K562 (cell line): ENCODE measurements around the gene MDM1. TPM values are rescaled to one million over a fixed set of nuclear protein-coding genes. Genes with fewer than 3 reads are reported as not detected.

Experiments used
- ATAC-seq: fragments of 200-7000 bp; cut with Tn5 transposase; 3 replicates; pipeline ENCODE4 v1.9.1; 2020; ENCODE audit warnings: moderate library complexity
- BruUV-seq: library from RNA; stranded (reverse); fragments of 400-500 nt; replicated peaks from 2 replicates; lab custom pipeline; 2021; lab: Mats Ljungman, UMichigan
- CTCF ChIA-PET: fragments of 300-600 bp; formaldehyde crosslinking; extraction: SDS; loops from one replicate; lab custom pipeline; 2021; ENCODE audit warnings: low intra/inter-chr PET ratio; lab: Yijun Ruan, JAX
- POLR2A ChIA-PET: fragments of 300-600, 350-650 bp; sonication (Branson Sonifier 250); formaldehyde crosslinking; extraction: SDS; loops from one replicate; lab custom pipeline; 2021; ENCODE audit warnings: antibody characterized with exemption, inconsistent platforms; lab: Yijun Ruan, JAX
- DNase-seq, 4 experiments: peaks; one replicate each; pipeline versions ENCODE4 v3.0.0 to v3.0.0-alpha.2; 2011 to 2018; ENCODE audit warnings: low spot score in 3 of 4, mixed read lengths in 3 of 4; ENCODE audit errors: extremely low read depth in 1 of 4
- FAIRE-seq: peaks from 2 replicates; lab custom pipeline; 2011; peaks lifted over from hg19 to GRCh38; lab: Jason Lieb, UNC
- H2AFZ ChIP-seq: 2 replicates; pipeline ENCODE4 v1.6.0; 2011; ENCODE audit warnings: low read depth, low read length, control low read depth, inconsistent platforms
- H3K27ac ChIP-seq: fragments of 200-600 bp; 3 replicates; pipeline ENCODE4 v1.8.0; 2011; ENCODE audit warnings: low read depth, mild to moderate bottlenecking, control low read depth, inconsistent platforms, low read length, moderate library complexity, mixed read lengths; ENCODE audit errors: extremely low read depth
- H3K27me3 ChIP-seq, 2 experiments: fragments of 300-600 bp in 1 of 2; 2 replicates in 1 of 2; 3 replicates in 1 of 2; pipeline versions ENCODE4 v1.6.0 to v1.8.0; 2011; ENCODE audit warnings: inconsistent platforms in 2 of 2, low read length in 2 of 2, mild to moderate bottlenecking in 1 of 2, mixed read lengths in 1 of 2, moderate library complexity in 1 of 2; ENCODE audit not compliant: control insufficient read depth in 2 of 2, insufficient read depth in 2 of 2
- H3K36me3 ChIP-seq: fragments of 300-600 bp; 3 replicates; pipeline ENCODE4 v1.8.0; 2011; ENCODE audit warnings: mild to moderate bottlenecking, low read length, inconsistent platforms; ENCODE audit not compliant: control insufficient read depth, insufficient read depth
- H3K4me1 ChIP-seq, 2 experiments: fragments of 200-600 bp in 1 of 2; replicated peaks in 1 of 2; 2 replicates in 1 of 2; 3 replicates in 1 of 2; pipeline versions ENCODE4 v1.5.1 to v1.8.0; 2011; ENCODE audit warnings: inconsistent platforms in 2 of 2, low read length in 2 of 2, mild to moderate bottlenecking in 1 of 2, mixed read lengths in 1 of 2, moderate library complexity in 1 of 2; ENCODE audit not compliant: control insufficient read depth in 2 of 2, insufficient read depth in 2 of 2
- H3K4me2 ChIP-seq: 2 replicates; pipeline ENCODE4 v1.6.1; 2011; ENCODE audit warnings: low read length, control low read depth, inconsistent platforms, mixed read lengths; ENCODE audit not compliant: insufficient read depth
- H3K4me3 ChIP-seq: fragments of 200-600 bp; sonication (generic), shearing (Covaris generic); 2 replicates; pipeline ENCODE4 v1.5.1; 2016; ENCODE audit warnings: control low read depth, inconsistent platforms
- H3K79me2 ChIP-seq: fragments of 200-600 bp; 3 replicates; pipeline ENCODE4 v1.8.0; 2011; ENCODE audit warnings: low read length, inconsistent platforms; ENCODE audit not compliant: control insufficient read depth, insufficient read depth
- H3K9ac ChIP-seq, 2 experiments: 2 replicates each; pipeline versions ENCODE4 v1.6.0 to v1.6.1; 2011; ENCODE audit warnings: low read depth in 2 of 2, low read length in 2 of 2, control low read depth in 1 of 2, inconsistent platforms in 1 of 2, mild to moderate bottlenecking in 1 of 2, mixed read lengths in 1 of 2; ENCODE audit not compliant: insufficient read depth in 1 of 2
- H3K9me1 ChIP-seq: one replicate; pipeline ENCODE4 v1.6.0; 2011; ENCODE audit warnings: inconsistent platforms, mild to moderate bottlenecking, low read length, moderate library complexity; ENCODE audit not compliant: control insufficient read depth, insufficient read depth
- H3K9me3 ChIP-seq: replicated peaks from 2 replicates; pipeline ENCODE4 v1.5.1; 2011; ENCODE audit warnings: low read depth, low read length, inconsistent platforms; ENCODE audit not compliant: control insufficient read depth, insufficient read depth
- H4K20me1 ChIP-seq: replicated peaks from 2 replicates; pipeline ENCODE4 v1.6.1; 2011; ENCODE audit warnings: low read length, inconsistent platforms, mixed read lengths; ENCODE audit not compliant: control insufficient read depth, insufficient read depth
- ELF4 ChIP-seq: fragments of 450-650 bp; formaldehyde crosslinking; IDR thresholded peaks from 2 replicates; pipeline ENCODE4 v1.4.0; 2022; ENCODE audit warnings: missing genetic modification characterization
- ETS2 ChIP-seq: IDR thresholded peaks from 2 replicates; pipeline ENCODE4 v1.6.1; 2016; ENCODE audit warnings: borderline replicate concordance, missing genetic modification characterization, mild to moderate bottlenecking, moderate library complexity, missing compliant biosample characterization; ENCODE audit not compliant: poor library complexity, severe bottlenecking
- FOXP4 ChIP-seq: sonication (generic); formaldehyde crosslinking; IDR thresholded peaks from 2 replicates; pipeline ENCODE4 v1.8.0; 2022; ENCODE audit warnings: mild to moderate bottlenecking, missing genetic modification reagents, borderline replicate concordance
- MTF1 ChIP-seq: fragments of 250-450 bp; sonication (Bioruptor Pico); IDR thresholded peaks from 2 replicates; pipeline ENCODE4 v1.9.0; 2021; ENCODE audit warnings: moderate library complexity, mild to moderate bottlenecking, inconsistent platforms, borderline replicate concordance
- NR2C1 ChIP-seq, 2 experiments: fragments of 450-650 bp; IDR thresholded peaks; 2 replicates each; pipeline ENCODE4 v1.6.1; 2017; ENCODE audit warnings: mild to moderate bottlenecking in 2 of 2, antibody characterized with exemption in 1 of 2, inconsistent platforms in 1 of 2, missing compliant biosample characterization in 1 of 2, missing genetic modification characterization in 1 of 2
- SIN3A ChIP-seq, 2 experiments: fragments of 150-350 bp in 1 of 2; IDR thresholded peaks; 2 replicates each; pipeline ENCODE4 v1.6.1; 2011 to 2016; ENCODE audit warnings: borderline replicate concordance in 2 of 2, low read depth in 2 of 2, low read length in 2 of 2, mild to moderate bottlenecking in 2 of 2, moderate library complexity in 2 of 2; ENCODE audit not compliant: control insufficient read depth in 1 of 2
- ZKSCAN1 ChIP-seq: fragments of 150-350 bp; IDR thresholded peaks from 2 replicates; pipeline ENCODE4 v1.6.1; 2016; ENCODE audit warnings: low read depth, low read length
- ZNF384 ChIP-seq: IDR thresholded peaks from 2 replicates; pipeline ENCODE4 v1.6.1; 2012; ENCODE audit warnings: low read depth, low read length, improper control_type of control experiment
- ZNF551 ChIP-seq: fragments of 250-450 bp; sonication (Bioruptor Pico); IDR thresholded peaks from 2 replicates; pipeline ENCODE4 v1.5.0; 2021; ENCODE audit warnings: mild to moderate bottlenecking, moderate library complexity
- ZNF639 ChIP-seq, 2 experiments: fragments of 200-800 bp in 1 of 2; sonication (Bioruptor generic) in 1 of 2; sonication (generic) in 1 of 2; formaldehyde crosslinking in 1 of 2; IDR thresholded peaks in 1 of 2; conservative IDR thresholded peaks in 1 of 2; 2 replicates each; pipeline versions ENCODE4 v1.5.0 to v1.6.1; 2016 to 2020; ENCODE audit warnings: missing compliant biosample characterization in 1 of 2, missing genetic modification characterization in 1 of 2, missing genetic modification reagents in 1 of 2
- ZNF699 ChIP-seq: fragments of 250-450 bp; sonication (Bioruptor Pico); IDR thresholded peaks from 2 replicates; pipeline ENCODE4 v1.8.0; 2021; ENCODE audit warnings: mild to moderate bottlenecking, moderate library complexity; ENCODE audit not compliant: insufficient replicate concordance
- whole genome bisulfite sequencing: fragments of 100-300 bp; shearing (Covaris generic); methylation state at CpG from one replicate; pipeline ENCODE4 v1.1.6; 2016; ENCODE audit warnings: low coverage, mixed read lengths; ENCODE audit not compliant: insufficient coverage; ENCODE audit errors: missing lambda C conversion rate; 5-methylcytosine and 5-hydroxymethylcytosine counted together
- in situ Hi-C: fragments of 300-500 bp; cut with MboI; formaldehyde crosslinking; loops from 4 replicates; pipeline ENCODE4 v1.15.0; 2018; ENCODE audit warnings: inconsistent platforms, mixed read lengths
- intact Hi-C: fragments of 100-400 bp; cut with micrococcal nuclease; formaldehyde crosslinking; loops from 2 replicates; pipeline ENCODE4 v1.14.2; 2022
- polyA plus RNA-seq, 8 experiments: library from polyadenylated mRNA; depleted of rRNA in 4 of 8; stranded (reverse) in 5 of 8; unstranded in 3 of 8; fragments of >200 nt; fragmentation: Nextera tagmentation in 2 of 8; fragmentation: Illumina TruSeq in 1 of 8; extraction: Ambion mirVana in 2 of 8; extraction: Trizol in 1 of 8; gene quantifications; 2 replicates each; pipeline versions ENCODE4 v1.2.1 to v1.2.3, GENCODE V29; 2011 to 2014; ENCODE audit warnings: inconsistent platforms in 1 of 8, missing spikeins in 1 of 8
- total RNA-seq, 7 experiments: library from RNA; depleted of rRNA in 6 of 7; stranded (reverse); fragments of >200 nt in 6 of 7; fragmentation: Illumina TruSeq in 2 of 7; extraction: Trizol in 2 of 7; gene quantifications; 2 replicates each; pipeline versions ENCODE4 v1.2.1 to v1.2.3, GENCODE V29; 2011 to 2021; ENCODE audit warnings: low replicate concordance in 1 of 7

The MDM1 gene
- total and polyA plus RNA-seq, 9 of the 15 experiments (the other 6 are each of a cell fraction or from before 2014, with no cell fraction given) = 7.5 to 16.8 (median 13.1) TPM

- Histone ChIP-seq H4K20me1 (no peaks in the 10 kb centered on the region), H3K79me2 (no peaks in the 10 kb centered on the region), H3K9me1 (no peaks in the 10 kb centered on the region), H3K9ac (no peak overlapping the region), H3K9me3 (no peaks in the 10 kb centered on the region), H3K27me3 (peaks cover 12 to 16% of the 10 kb centered on the region in 2 experiments), H3K27ac (no peak overlapping the region), H3K4me3 (no peak overlapping the region), H3K4me1 (no peaks in the 10 kb centered on the region), H3K4me2 (no peak overlapping the region), H3K36me3 (no peaks in the 10 kb centered on the region), H2AFZ (no peak overlapping the region)
- DNase-seq (no peak), ATAC-seq (no peak), FAIRE-seq (no peak)
- WGBS = 3% methylated on average over 8 of the region's 8 CpGs
- intact Hi-C loops (no loop called here), in situ Hi-C loops (no loop called here)
- TF ChIP-seq NR2C1 (IDR thresholded peaks at IDR 0.05) (no peak), NR2C1 (tag; IDR thresholded peaks at IDR 0.05) (peak; percentile 49; the same call in 1 of the 2 replicates), ZNF699 (CRISPR knock-in tag) (no peak)
- ChIA-PET POLR2A (no interaction called here), CTCF (no interaction called here)
- BruUV-seq = no TSS peak
Measured at GRCh38 chr12:68271346-68271745, 60.8 kb downstream of the MDM1 start.

- Histone ChIP-seq H3K27me3 (peaks cover 13 to 16% of the 10 kb centered on the region in 2 experiments), H3K79me2 (no peaks in the 10 kb centered on the region), H3K9me1 (no peaks in the 10 kb centered on the region), H3K4me1 (no peaks in the 10 kb centered on the region), H3K4me3 (no peak overlapping the region), H3K4me2 (no peak overlapping the region), H3K9ac (no peak overlapping the region), H4K20me1 (no peaks in the 10 kb centered on the region), H3K27ac (no peak overlapping the region), H3K9me3 (no peaks in the 10 kb centered on the region), H3K36me3 (no peaks in the 10 kb centered on the region), H2AFZ (no peak overlapping the region)
- 0% methylated on average over 3 of the region's 3 CpGs for WGBS
- in situ Hi-C loops = no loop called here
- DNase-seq (no peak), ATAC-seq (no peak), FAIRE-seq (no peak)
- ChIA-PET POLR2A (no interaction called here), CTCF (no interaction called here)
- BruUV-seq = no TSS peak
- intact Hi-C loops = no loop called here
- TF ChIP-seq SIN3A (IDR thresholded peaks at IDR 0.05; ENCODE audit: borderline replicate concordance in 2 of 2, control insufficient read depth in 1 of 2, low read depth in 2 of 2, low read length in 2 of 2) (no peak), ETS2 (tag) (no peak), ELF4 (CRISPR knock-in tag) (no peak), MTF1 (CRISPR knock-in tag) (no peak), ZNF639 (CRISPR knock-in tag; conservative IDR thresholded peaks at IDR 0.05 in 1 of 2, IDR thresholded peaks at IDR 0.05 in 1 of 2) (no peak), ZKSCAN1 (no peak), ZNF551 (CRISPR knock-in tag) (no peak), FOXP4 (no peak), ZNF384 (no peak)
Measured at GRCh38 chr12:68270358-68270757, 61.8 kb downstream of the MDM1 start.
